HG03342 (cell line): Measurements from ENCODE around the gene TMX1.

Experiments
- ATAC-seq: cut with Tn5 transposase; IDR thresholded peaks from one replicate; pipeline ENCODE4 v1.9.1; 2021; ENCODE audit warnings: mild to moderate bottlenecking, moderate library complexity; ENCODE audit not compliant: unreplicated experiment

TMX1 gene

DNA sequence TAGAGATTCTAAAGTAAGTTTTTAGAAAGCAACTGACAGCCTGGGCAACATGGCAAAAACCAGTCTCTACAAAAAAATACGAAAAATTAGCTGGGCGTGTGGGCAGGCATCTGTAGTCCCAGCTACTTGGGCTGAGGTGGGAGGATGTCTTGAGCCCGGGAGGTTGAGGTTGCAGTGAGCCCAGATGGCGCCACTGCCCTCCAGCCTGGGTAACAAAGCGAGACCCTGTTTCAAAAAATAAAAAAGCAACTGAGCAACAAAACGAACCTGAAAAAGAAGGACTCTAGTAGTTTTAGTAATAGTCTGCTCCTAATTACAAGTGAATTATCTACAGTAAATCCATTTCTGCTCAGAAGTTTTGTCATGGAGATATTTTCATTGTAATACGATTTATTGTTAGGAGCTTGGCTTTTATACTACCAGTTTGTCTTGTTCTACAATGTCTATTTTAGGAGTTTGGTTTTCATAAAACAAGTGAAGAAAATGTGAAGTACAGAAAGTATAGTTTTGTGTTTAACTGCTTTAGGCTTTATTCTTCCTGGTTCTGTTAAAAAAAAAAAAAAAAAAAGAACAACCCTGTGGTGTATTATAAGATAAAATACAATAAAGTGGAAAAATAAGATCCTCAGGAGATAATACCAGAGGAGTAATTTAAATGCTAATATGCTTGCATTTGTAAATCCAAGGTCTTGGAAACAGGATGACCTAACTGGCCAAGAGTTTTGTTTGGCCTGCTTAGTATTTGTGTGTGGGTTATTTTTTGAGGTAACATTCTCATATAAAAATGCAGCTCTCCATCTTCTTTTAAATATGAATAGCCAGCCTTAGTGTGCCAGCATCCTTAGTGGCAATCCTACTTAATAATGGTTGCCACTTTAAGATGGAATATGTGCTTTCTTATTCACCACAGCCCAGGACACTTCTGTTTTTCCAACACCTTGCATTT, 2.8 kb downstream of the TMX1 start:
- ATAC-seq: no peak

DNA sequence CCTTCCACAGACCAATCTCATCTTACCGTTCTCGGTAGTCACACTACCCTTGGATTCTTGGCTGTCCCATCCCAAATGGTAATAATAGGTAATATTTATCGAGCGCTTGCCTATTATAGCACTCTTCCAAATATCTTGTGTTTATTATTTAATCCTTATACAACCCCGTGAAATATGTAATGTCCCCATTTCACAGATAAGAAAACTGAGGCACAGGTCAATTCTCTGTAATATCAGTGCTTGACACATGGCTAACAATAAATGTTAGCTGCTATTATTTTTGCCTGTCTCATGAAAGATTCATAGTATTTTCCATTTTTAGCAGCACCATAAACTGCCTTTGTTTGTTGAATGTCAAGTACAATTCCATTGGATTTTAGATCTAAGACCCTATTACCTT, 4.5 kb downstream of the TMX1 start:
- ATAC-seq: no peak

DNA sequence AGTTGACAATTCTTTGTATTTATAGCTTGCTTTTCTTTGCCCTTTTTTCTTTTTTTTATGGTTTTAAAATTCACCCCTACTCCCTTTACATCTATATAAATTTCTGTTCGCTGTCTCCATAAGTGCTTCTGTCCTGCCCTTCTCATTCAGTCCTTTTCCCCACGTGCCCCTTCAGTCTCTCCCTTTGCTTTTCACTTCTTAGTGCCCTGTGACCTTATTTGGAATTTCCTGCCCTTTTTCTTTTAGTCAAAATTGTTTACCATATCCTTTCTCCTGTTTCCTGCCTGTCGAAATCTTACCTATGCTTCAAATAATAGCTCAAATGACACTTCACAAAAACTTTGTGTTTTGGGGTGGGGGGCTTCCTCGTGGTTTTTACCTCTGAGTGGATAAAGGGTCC, 6.0 kb downstream of the TMX1 start:
- ATAC-seq: no peak

DNA sequence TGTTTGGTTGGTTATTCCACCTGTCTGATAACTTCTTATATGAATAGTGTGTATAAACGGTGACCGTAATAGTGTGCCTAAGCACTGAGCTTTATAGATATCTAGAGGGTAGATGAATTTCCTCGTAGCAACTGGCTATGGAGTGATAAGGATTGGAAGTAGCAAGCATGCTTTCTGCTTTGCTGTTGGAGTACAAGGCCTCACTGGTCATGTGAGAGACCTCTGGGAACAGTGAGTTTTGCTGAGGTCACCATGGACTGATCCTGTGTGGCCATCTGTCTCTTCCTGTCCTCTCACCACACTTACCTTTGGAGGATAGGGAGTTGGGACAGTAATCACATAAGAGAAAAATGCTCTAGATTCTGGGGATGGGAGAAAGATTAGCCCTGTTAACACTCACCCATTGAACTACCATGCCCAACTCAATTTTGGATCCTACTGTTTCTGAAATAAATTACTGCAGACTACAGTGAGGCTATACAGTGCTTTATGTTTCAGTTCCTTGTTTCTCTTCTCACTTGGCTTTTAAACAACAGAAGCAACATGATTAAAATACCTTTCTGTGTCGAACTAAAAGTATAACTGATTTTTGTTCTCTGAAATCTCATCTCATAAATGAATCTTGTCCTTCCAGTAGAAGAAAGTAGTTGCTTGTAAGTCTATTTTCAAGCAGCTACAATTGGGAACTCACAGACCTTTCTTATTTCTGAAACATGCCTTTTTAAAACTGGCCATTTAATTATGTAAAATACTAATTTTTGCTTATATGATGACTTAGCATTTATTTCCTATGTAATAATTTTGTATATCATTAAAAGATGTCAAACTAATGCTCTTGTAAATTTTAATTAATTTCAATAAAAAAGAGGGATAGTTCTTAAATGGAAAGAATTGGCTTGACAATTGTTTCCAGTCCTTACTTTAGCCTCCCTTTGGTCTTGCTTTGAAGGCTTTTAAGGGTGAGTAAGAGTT, 8.3 kb downstream of the TMX1 start:
- peak; percentile 75 for ATAC-seq

DNA sequence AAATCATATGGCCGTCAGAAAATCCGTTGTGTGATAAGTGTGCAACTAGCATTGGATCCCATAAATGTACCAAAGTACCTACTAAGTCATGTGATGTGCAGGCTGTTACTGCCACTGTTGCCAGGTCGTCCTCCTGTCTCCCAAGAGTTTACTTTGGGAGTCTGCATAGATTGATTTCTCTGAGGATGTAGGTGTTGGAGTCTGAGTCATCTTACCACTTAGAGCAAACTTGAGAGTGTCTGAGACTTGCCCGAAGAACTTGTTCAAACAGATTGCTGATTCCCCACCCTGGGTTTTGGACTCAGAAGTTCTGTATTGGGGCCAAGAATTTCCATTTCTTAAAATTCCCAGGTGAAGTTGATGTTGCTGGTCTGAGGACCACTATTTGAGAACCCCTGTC, 11.4 kb downstream of the TMX1 start:
- no peak for ATAC-seq

DNA sequence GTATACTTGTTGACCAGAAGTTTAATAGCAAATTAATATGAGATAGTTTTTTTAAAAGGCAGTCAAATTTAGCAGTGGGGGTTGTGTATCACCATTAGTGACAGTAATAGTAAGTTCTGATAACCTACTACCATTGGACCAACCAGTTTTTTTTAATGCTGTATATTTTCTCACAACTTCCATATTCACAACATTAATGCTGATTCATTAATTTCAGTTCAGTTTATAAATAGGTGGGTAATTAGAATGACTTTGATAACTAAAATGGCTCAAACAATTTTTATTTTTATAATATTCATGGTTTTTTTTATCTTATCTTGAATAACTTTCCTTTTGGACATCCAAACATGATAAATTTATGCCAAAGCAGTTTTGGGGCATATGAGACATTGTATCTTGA, 13.8 kb downstream of the TMX1 start:
- no peak for ATAC-seq

DNA sequence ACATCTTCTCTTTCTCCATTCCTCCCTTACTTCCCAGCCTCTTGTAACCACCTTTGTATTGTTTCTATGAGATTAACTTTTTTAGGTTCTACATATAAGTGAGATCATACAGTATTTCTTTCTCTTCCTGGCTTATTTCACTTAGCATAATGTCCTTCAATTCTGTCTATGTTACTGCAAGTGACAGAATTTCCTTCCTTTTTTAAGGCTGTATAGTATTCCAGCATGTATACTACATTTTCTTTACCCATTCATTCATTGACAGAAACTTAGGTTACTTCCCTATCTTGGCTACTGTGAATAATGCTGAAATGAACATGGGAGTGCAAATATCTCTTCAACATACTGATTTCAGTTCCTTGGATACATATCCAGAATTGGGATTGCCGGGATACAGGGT, 18.2 kb downstream of the TMX1 start:
- ATAC-seq: no peak

DNA sequence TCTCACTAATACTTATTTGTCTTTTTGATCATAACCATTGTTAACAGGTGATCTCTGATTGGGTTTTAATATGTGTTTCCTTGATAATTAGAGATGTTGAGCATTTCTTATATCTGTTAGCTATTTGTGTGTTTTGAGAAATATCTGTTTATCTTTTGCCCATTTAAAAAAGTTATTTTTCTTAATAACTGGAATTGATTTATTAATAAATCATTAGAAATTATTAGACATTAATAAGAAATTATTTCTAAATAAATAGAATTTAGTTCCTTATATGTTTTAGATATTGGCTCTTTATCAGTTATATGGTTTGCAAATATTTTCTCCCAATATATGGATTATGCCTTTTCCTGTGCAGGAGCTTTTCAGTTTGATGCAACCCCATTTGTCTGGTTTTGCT, 18.7 kb downstream of the TMX1 start:
- ATAC-seq: no peak

DNA sequence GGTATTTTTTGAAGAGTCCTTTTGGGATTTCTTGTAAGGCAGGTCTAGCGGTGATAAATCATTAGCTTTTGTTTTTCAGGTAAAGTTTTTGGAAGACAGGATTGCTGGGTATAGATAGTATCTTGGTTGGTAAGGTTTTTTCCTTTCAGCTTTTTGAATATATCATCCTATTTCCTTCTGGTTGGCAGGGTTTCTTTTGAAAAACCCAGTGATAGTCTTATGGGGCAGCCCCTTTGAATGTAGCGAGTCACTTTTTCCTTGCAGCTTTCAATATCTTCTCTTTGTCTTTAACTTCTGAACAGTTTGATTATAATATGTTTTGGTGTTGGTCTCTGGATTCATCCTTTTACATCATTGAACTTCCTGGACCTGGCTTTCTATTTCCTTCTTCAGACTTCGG, 20.2 kb downstream of the TMX1 start:
- no peak for ATAC-seq

DNA sequence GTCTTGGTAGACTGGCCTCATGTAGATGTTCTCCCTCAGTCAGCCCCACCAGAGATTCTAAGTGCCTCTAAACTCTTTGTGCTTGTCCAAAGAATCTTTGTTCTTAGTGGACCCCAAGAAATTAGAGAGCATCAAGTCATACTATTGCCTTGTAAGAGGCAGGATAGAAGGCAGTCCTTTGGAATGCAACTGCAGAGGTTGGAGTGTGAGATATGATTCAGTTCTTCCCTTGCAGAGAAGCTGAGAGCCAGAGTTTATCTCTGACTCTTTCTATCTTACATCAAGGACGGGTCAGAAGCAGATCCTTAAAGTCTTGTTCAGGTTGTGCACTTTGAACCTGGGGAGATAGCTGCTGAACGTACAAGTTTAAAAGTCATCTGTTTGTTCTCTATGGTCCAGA, 21.1 kb downstream of the TMX1 start:
- no peak for ATAC-seq

DNA sequence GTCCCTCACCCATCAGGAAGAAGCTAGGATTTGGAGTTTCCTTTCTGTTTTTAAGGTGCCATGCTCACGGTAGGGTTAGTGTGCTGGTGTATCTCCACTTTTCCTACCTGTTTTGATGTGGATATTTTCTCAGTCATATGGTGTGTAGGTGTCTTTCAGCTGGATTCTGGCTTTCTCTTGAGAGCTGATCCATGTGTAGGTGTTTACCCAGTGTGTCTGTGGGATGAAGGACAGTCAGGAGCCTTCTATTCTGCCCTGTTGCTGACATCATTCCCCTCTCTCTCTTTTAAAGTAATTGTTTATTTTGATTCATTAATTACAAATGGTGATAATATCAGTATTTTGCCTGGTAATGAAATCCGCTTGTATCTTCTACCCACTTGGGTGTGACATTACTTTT, 22.8 kb downstream of the TMX1 start:
- ATAC-seq: no peak

DNA sequence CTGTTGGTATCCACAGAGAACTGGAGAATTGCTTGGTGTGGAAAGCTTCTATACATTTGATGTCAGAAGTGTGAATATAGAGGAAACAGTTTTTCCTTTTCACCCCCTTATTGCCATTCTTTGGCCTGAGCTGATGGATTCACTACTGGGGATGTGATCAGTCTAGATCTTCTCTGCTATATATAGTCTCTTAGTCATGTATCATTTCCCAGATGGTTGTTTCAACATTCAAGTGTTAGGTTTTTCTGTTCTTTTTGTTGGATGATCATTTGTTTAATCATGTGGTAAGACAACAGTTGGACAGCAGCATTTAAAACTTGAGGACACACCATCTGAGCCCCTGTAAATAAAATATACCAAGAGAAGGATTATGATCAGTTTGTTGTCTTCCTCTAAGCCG, 29.6 kb downstream of the TMX1 start:
- ATAC-seq: no peak

DNA sequence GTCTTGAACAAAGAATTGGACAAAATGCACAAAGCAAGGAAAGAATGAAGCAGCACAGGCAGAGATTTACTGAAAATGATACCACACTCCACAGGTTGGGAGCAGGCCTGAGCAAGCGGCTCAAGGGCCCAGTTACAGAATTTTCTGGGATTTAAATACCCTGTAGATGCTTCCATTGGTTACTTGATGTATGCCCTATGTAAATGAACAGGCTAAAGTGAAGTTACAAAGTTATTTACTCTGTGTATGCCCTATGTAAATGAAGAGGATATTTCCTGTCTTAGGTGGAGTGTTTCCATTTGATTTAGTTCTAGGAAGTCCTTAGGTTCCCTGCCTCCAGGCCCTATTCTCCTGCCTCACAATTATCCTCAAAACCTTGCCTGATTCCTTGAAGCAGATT, 36.6 kb downstream of the TMX1 start:
- no peak for ATAC-seq

DNA sequence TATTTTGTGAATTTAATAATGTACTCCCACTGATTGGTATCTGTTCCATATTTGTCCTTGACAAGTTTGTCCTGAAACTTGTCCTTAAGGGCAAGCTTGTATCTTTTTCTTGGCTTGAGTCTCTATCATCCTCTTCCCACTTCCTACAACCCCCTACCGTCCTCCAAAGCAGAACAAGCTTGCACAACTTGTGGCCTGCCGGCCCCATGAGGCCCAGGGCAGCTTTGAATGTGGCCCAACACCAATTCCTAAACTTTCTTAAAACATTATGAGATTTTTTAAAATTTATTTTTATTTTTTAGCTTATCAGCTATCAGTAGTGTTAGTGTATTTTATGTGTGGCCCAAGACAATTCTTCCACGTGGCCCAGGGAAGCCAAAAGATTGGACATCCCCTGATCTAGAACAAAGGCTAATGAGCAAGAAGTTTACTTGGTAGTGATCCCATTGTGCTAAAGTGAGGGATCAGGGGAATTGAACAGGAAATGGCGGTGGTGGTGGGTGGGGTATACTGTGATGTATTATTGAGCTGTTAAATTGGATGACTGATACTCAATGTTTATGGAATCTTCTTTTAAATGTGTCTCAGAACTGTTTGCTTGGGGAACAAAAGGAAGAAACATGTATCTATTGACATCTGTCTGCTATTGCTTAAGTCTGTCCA, 37.8 kb downstream of the TMX1 start:
- no peak for ATAC-seq

DNA sequence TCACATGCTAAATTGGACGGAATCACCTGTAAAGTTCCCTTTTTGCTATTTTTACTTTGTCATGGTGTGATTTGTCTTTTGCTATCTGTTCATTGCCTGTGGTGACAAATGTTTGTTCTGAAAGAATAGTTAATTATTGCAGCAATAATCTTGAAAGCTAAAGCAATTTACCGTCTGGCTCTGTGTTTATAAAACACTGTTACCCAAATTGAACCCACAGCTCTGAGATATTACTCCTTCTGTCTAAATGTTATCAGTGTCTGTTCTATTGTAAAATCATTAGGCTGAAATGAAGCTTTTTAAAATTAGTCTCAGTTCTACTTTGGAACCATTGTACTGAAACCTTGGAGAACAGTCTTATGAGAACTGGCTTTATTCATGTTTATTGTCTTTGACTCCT, 42.5 kb downstream of the TMX1 start:
- no peak for ATAC-seq

DNA sequence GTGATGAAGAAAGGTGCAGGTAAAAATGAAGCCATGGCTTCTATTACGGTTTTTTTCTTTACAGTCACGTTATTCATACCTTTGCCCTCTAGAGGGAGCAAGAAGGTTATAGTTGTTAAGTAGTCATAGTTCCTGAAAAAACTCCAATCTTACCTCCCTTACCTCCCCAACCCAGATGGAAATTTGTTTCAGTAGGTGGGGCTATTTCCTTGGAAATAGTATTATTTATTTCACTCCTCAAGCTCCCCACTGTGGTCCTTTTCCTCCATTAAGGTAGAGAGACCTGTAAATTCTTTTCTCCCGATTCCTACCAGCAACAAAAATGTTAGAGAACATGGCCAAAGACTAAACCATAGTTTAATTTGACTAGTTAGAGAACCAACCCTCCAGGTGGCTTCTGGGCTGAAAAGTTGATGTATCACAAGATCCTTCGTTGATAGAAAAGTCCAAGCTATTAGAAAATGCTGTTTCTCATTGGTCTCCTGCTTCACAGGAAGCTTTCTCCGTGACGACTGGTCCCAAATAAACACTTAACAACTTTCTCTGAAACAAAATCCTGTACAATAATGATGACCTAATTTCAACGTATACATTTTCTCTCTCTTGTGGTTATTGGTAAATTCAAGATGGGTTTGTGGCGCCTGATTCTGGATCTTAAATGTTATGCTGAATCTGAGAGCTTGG, 43.5 kb downstream of the TMX1 start:
- ATAC-seq: no peak

DNA sequence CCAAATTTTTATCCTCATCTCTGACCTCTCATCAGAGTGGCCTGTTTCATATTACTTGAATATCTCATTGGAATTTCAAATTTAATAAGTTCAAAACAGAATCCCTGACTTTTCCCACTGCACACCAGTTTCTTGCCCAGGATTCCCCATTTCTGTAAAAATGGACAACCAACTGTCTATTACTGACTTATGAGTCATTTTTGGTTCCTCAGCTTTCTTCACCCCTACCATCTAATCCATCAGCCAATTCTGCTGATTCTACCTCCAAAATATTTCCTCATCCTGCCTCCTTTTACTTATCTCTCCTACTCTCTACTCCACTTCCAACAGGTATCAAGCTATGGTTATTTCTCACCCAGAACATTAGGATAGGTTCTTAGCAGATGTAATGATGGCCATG, 44.2 kb downstream of the TMX1 start:
- ATAC-seq: no peak

DNA sequence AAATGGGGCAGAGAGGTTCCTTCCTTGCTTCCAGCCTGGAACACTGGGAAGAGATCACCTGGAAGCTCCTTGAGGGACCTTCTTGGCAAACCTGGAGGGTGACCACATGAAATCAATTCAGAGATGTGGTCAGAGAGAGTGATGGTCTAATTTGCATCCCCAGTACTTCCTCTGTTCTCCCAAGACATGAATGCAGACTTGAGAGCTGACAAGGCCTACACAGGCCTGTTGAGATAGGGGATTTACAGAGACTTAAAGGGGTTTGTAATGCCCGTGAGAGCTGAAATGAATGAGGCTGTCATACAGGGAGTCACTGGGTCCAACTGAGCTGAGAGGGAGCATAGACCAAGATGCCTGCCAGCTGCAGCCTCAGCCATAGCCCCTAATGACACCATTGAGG, 45.1 kb downstream of the TMX1 start:
- ATAC-seq: peak; percentile 73

DNA sequence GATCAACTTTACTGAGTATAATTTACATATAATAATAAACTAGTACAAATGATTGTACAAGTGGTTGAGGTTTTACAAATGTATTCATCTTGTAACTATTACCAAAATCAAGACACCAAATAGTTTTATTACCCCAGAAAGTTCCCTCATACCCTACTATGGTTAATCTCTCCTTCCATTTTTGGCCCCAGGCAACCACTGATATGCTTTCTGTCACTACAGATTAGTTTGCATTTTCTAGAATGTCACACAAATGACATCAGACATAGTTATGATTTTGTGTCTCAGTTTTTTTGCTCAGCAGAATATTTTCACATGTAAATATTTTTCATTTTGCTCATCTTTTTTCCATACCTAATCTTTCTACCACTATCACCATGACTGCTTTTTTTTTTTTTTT, 49.1 kb downstream of the TMX1 start:
- no peak for ATAC-seq

DNA sequence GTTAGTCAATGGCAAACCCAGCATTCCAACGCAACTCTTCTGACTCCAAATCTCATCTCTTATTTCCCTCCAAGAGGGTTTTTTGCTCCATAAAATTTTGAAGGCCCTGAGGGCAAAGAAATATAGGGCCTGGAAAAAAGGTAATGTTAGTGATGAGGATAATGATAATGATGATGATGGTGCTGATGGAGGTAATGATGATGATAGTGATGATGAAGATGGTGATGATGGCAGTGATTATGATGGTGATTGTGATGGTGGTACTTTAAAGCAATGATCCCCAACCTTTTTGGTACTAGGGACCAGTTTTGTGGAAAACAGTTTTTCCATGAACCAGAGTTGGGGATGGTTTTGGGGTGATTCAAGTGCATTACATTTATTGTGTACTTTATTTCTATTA, 50.1 kb downstream of the TMX1 start:
- ATAC-seq: no peak

DNA sequence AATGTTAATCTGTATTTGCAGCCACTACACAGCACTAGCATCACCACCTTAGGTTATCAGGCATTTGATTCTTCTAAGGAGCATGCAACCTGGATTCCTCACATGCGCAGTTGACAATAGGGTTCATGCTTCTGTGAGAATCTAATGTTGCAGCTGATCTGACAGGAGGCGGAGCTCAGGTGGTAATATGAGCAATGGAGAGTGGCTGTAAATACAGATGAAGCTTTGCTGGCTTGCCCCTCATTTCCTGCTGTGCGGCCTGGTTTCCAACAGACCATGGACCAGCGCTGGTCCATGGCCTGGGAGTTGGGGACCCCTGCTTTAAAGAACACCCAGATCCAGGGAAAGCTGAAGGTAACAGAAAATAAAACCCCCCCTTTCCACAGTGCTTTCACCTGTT, 51.0 kb downstream of the TMX1 start:
- no peak for ATAC-seq
